Endodermal cell (in vitro differentiated cells): ENCODE measurements around the gene CTU1. TPM values are rescaled to one million over a fixed set of nuclear protein-coding genes. Genes with fewer than 3 reads are reported as not detected.

Experiments
- DNase-seq: peaks from one replicate; pipeline ENCODE4 v3.0.0-alpha.2; 2017
- H3K27ac ChIP-seq: 2 replicates; pipeline ENCODE4 v1.5.1; 2013; ENCODE audit warnings: mild to moderate bottlenecking, low read depth, low read length, moderate library complexity
- H3K27me3 ChIP-seq: 2 replicates; pipeline ENCODE4 v1.6.1; 2013; ENCODE audit warnings: mild to moderate bottlenecking, low read length, moderate library complexity; ENCODE audit not compliant: insufficient read depth, control insufficient read depth, poor library complexity, severe bottlenecking
- H3K36me3 ChIP-seq: 2 replicates; pipeline ENCODE4 v1.7.0; 2013; ENCODE audit warnings: mild to moderate bottlenecking, low read length, moderate library complexity; ENCODE audit not compliant: control insufficient read depth, insufficient read depth
- H3K4me1 ChIP-seq: one replicate; pipeline ENCODE4 v1.7.0; 2013; ENCODE audit warnings: low read length; ENCODE audit not compliant: control insufficient read depth, insufficient read depth
- H3K4me3 ChIP-seq: 2 replicates; pipeline ENCODE4 v1.5.1; 2013; ENCODE audit warnings: mild to moderate bottlenecking, low read length, moderate library complexity
- H3K9ac ChIP-seq: 2 replicates; pipeline ENCODE4 v1.6.1; 2013; ENCODE audit warnings: mild to moderate bottlenecking, low read length, moderate library complexity; ENCODE audit not compliant: poor library complexity, severe bottlenecking; ENCODE audit errors: extremely low read depth
- H3K9me3 ChIP-seq: 2 replicates; pipeline ENCODE4 v1.6.1; 2013; ENCODE audit warnings: mild to moderate bottlenecking, low read length, moderate library complexity; ENCODE audit not compliant: control insufficient read depth
- H3K27ac Mint-ChIP-seq: 2 replicates; pipeline ENCODE4 v1.8.0; 2020; ENCODE audit warnings: mixed read lengths
- H3K27me3 Mint-ChIP-seq: 2 replicates; pipeline ENCODE4 v1.8.0; 2021; ENCODE audit warnings: mild to moderate bottlenecking, mixed read lengths; ENCODE audit not compliant: insufficient read depth
- H3K36me3 Mint-ChIP-seq: 2 replicates; pipeline ENCODE4 v1.8.0; 2020; ENCODE audit warnings: low read depth, mixed read lengths
- H3K4me1 Mint-ChIP-seq: 2 replicates; pipeline ENCODE4 v1.8.0; 2020; ENCODE audit warnings: mixed read lengths
- H3K4me3 Mint-ChIP-seq: 2 replicates; pipeline ENCODE4 v1.8.0; 2020; ENCODE audit warnings: mild to moderate bottlenecking, moderate library complexity, mixed read lengths
- H3K9me3 Mint-ChIP-seq: 2 replicates; pipeline ENCODE4 v1.8.0; 2020; ENCODE audit warnings: mild to moderate bottlenecking, mixed read lengths
- CTCF ChIP-seq: fragments of 200-600 bp; sonication (generic); conservative IDR thresholded peaks from 2 replicates; pipeline ENCODE4 v1.5.0; 2021; ENCODE audit warnings: antibody characterized with exemption, mild to moderate bottlenecking
- WGBS, 2 experiments: methylation state at CpG; one replicate each; pipeline versions ENCODE4 v1.1.5 to v1.1.7; 2013; ENCODE audit warnings: missing lambda C conversion rate in 2 of 2, mixed read lengths in 1 of 2; ENCODE audit not compliant: insufficient coverage in 1 of 2, insufficient read length in 1 of 2; 5-methylcytosine and 5-hydroxymethylcytosine counted together
- total RNA-seq, 2 donors: library from RNA; stranded (reverse); fragmentation: NEBNext Ultra II Directional in 1 of 2; extraction: Animal tissue kit (Norgen Biotek cat#: 25700) in 1 of 2; gene quantifications; 2 replicates in 1 of 2; 3 replicates in 1 of 2; pipeline ENCODE4 v1.2.1, GENCODE V29; 2021

CTU1 gene
- total RNA-seq, 2 donors from 2014 or later = 5.1 to 5.7 TPM

GRCh38 chr19:51138549-51138979 is 30.4 kb upstream of the CTU1 start:
- Histone ChIP-seq H3K4me3 (no peak overlapping the region), H3K27ac (no peak overlapping the region), H3K36me3 (no peaks in the 10 kb centered on the region), H3K9me3 (no peaks in the 10 kb centered on the region), H3K9ac (no peak overlapping the region), H3K27me3 (no peaks in the 10 kb centered on the region), H3K4me1 (peaks cover under 1% of the 10 kb centered on the region)
- 88 to 96% methylated on average over 5 to 6 of the region's 6 CpGs for WGBS, 2 experiments
- peaks cover 9% of the 10 kb centered on the region for H3K27me3 Mint-ChIP-seq
- DNase-seq = peak; percentile 33
- no peaks in the 10 kb centered on the region for H3K36me3 Mint-ChIP-seq
- TF ChIP-seq CTCF = no peak
- H3K27ac Mint-ChIP-seq = no peak overlapping the region
- H3K4me1 Mint-ChIP-seq = peaks cover 19% of the 10 kb centered on the region
- H3K4me3 Mint-ChIP-seq = no peak overlapping the region
- no peaks in the 10 kb centered on the region for H3K9me3 Mint-ChIP-seq

- DNase-seq = peak; percentile 58
- Histone ChIP-seq H3K4me3 (no peak overlapping the region), H3K4me1 (no peaks in the 10 kb centered on the region), H3K9ac (no peak overlapping the region), H3K9me3 (no peaks in the 10 kb centered on the region), H3K27me3 (no peaks in the 10 kb centered on the region), H3K36me3 (no peaks in the 10 kb centered on the region), H3K27ac (no peak overlapping the region)
- H3K9me3 Mint-ChIP-seq = no peaks in the 10 kb centered on the region
- H3K27me3 Mint-ChIP-seq = peaks cover 9% of the 10 kb centered on the region
- H3K27ac Mint-ChIP-seq = no peak overlapping the region
- H3K4me3 Mint-ChIP-seq = no peak overlapping the region
- 95 to 96% methylated on average over 3 to 9 of the region's 9 CpGs for WGBS, 2 experiments
- no peaks in the 10 kb centered on the region for H3K36me3 Mint-ChIP-seq
- peaks cover 19% of the 10 kb centered on the region for H3K4me1 Mint-ChIP-seq
- TF ChIP-seq CTCF = no peak
Observed at GRCh38 chr19:51137792-51138425, 29.7 kb upstream of the CTU1 start.

GRCh38 chr19:51136851-51137551 is 28.8 kb upstream of the CTU1 start:
- H3K27me3 Mint-ChIP-seq = peaks cover 8% of the 10 kb centered on the region
- Histone ChIP-seq H3K4me3 (no peak overlapping the region), H3K4me1 (no peaks in the 10 kb centered on the region), H3K27ac (no peak overlapping the region), H3K36me3 (no peaks in the 10 kb centered on the region), H3K9ac (no peak overlapping the region), H3K27me3 (no peaks in the 10 kb centered on the region), H3K9me3 (no peaks in the 10 kb centered on the region)
- peak; percentile 52 for DNase-seq
- H3K4me3 Mint-ChIP-seq = no peak overlapping the region
- WGBS, 2 experiments = 90 to 91% methylated on average over 10 to 12 of the region's 12 CpGs
- no peaks in the 10 kb centered on the region for H3K36me3 Mint-ChIP-seq
- H3K9me3 Mint-ChIP-seq = no peaks in the 10 kb centered on the region
- H3K4me1 Mint-ChIP-seq = peaks cover 22% of the 10 kb centered on the region
- peak overlapping the region; percentile 60 for H3K27ac Mint-ChIP-seq
- no peak for TF ChIP-seq CTCF
